Measurements from ENCODE around the gene WNT16.
"Not testable (repeated sequence)": the region's sequence is repeated elsewhere in the genome, so short reads cannot be mapped to it uniquely, and the experiment has no call there.

Gene WNT16, protein sequence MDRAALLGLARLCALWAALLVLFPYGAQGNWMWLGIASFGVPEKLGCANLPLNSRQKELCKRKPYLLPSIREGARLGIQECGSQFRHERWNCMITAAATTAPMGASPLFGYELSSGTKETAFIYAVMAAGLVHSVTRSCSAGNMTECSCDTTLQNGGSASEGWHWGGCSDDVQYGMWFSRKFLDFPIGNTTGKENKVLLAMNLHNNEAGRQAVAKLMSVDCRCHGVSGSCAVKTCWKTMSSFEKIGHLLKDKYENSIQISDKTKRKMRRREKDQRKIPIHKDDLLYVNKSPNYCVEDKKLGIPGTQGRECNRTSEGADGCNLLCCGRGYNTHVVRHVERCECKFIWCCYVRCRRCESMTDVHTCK

GRCh38 chr7:121328508-121329190 lies at the start of gene WNT16:
WNT16 (plus strand) TSS chr7:121329000; CDS start chr7:121329293, 293 bp downstream.
- no peak for DNase-seq (ENCODE audit: low read depth)

GRCh38 chr7:121279060-121279620 lies 49.7 kb upstream of the WNT16 start:
- DNase-seq (ENCODE audit: low read depth) = no peak

DNA sequence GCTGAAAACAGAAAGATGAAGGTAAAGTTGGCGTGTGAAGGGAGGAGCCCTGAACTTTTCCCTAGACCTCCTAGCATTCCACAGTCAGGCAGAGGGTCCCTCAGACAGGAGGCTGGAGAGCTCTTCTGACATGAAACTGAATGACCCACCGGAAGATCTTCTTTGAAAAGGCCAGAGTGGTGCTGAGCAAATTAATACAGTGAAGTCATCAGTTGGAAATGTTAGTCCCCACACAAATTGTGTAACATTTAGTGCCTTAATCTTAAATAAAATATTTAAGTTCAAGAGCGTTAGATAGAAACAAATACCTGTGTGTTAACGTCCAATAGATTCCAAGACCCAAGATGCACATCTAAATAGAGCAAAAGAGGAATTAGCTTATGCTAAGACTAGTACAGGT lies 49.0 kb upstream of the WNT16 start:
- DNase-seq (ENCODE audit: low read depth) = no peak

DNA sequence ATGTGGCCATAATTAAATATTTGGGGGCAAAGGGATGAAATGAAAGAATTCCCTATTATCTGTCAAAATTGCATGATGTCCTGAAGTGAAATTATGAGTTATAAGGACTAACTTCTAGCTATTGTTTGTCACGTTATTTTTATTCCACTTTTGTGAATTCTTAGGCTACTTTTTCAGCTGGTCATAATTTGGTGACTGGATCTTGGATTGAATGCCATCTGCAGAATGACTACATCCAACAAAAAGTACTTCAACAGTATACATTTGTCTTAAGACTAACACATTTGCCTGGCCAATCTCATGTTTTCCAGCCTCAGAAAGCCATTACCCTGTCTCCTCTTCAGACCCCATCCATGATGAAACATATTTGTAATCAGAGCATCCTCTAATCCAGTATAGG lies 48.1 kb upstream of the WNT16 start:
- DNase-seq (ENCODE audit: low read depth) = no peak

GRCh38 chr7:121282129-121282528 lies 46.7 kb upstream of the WNT16 start:
- no peak for DNase-seq (ENCODE audit: low read depth)

GRCh38 chr7:121285066-121285667 lies 43.6 kb upstream of the WNT16 start:
- DNase-seq (ENCODE audit: low read depth) = no peak

GRCh38 chr7:121286186-121286585 lies 42.6 kb upstream of the WNT16 start:
- DNase-seq (ENCODE audit: low read depth) = no peak

DNA sequence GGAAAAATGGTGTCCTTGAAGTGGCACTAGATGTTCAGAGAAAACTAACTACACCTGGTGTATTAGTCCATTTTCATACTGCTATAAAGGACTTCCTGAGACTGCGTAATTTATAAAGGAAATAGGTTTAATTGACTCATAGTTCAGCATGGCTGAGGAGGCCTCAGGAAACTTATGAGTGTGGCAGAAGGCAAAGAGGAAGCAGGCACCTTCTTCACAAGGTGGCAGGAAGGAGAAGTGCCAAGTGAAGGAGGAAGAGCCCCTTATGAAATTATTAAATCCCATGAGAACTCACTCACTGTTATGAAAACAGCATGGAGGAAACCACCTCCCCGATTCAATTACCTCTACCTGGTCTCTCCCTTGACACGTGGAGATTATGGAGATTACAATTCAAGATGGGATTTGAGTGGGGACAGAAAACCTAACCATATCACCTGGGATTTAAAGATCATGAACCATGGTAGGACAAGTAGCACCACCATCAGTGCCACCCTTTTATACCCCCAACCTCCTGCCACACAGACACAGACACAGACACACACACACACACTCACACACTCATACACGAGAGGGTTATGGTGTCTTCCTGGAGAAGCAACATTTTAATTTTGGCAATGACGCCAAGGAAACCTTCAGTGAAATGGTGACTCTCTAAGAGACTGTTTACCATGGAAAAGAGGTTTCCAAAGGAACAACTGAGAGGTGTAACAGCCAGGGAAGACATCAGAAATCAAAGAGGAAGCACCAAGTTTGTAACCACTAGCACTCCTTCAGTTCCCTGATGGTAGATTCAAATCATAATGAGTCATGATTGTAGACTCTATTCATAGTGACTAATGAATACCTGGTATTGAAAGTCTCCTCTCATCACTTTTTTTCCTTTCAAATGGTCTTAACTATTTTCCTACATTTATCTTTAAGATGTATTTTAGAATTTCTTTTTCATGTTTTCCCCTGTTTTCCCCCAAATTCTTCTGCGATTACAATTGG lies 41.8 kb upstream of the WNT16 start:
- no peak for DNase-seq (ENCODE audit: low read depth)

GRCh38 chr7:121288894-121289293 lies 39.9 kb upstream of the WNT16 start:
- no peak for DNase-seq (ENCODE audit: low read depth)

GRCh38 chr7:121289930-121290329 lies 38.9 kb upstream of the WNT16 start:
- DNase-seq (ENCODE audit: low read depth) = not testable (repeated sequence)

- no peak for DNase-seq (ENCODE audit: low read depth)
These were observed 34.3 kb upstream of the WNT16 start for GRCh38 chr7:121294448-121294992.

- DNase-seq (ENCODE audit: low read depth) = no peak
These were observed 31.0 kb upstream of the WNT16 start for GRCh38 chr7:121297843-121298242.

GRCh38 chr7:121298831-121299239 lies 30.0 kb upstream of the WNT16 start:
- no peak for DNase-seq (ENCODE audit: low read depth)

- DNase-seq (ENCODE audit: low read depth) = no peak
These were observed 27.9 kb upstream of the WNT16 start for GRCh38 chr7:121300685-121301420.

DNA sequence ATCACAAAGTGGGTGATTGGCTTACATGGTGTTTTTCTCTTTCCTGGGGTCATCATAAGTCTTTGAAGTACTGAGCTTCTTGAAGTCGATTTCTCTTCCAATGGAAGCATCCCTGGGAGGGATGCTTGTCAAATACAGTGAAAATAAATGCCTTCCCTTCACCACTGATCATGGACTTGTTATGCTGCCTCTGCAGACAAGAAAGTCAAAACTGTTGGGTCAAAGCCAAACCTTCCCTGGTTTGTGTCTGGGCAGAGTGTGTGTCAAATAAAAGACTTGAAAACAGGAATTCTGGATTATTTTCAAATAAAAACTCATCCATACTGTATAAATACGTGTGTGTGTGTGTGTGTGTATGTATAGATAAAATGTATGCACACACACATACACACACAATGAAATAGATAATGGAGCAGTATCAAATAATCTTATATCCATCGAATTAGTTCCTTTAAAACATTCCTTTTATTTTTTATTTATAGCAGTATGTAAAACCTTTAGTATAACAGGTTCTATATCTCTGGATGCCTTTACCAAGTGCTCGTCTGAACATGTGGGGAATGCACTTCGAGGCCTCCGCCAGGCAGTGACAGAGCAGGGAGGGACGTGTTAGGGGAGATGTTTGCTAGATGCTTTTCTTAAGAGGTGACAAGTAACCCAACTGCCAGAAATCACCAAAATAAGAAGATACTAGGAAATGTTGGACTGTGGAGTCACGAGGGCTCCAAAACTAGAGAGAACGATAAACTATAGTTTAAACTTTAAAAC lies 27.2 kb upstream of the WNT16 start:
- no peak for DNase-seq (ENCODE audit: low read depth)

GRCh38 chr7:121302214-121302745 lies 26.5 kb upstream of the WNT16 start:
- DNase-seq (ENCODE audit: low read depth) = no peak

GRCh38 chr7:121303422-121304101 lies 25.2 kb upstream of the WNT16 start:
- DNase-seq (ENCODE audit: low read depth) = no peak

DNA sequence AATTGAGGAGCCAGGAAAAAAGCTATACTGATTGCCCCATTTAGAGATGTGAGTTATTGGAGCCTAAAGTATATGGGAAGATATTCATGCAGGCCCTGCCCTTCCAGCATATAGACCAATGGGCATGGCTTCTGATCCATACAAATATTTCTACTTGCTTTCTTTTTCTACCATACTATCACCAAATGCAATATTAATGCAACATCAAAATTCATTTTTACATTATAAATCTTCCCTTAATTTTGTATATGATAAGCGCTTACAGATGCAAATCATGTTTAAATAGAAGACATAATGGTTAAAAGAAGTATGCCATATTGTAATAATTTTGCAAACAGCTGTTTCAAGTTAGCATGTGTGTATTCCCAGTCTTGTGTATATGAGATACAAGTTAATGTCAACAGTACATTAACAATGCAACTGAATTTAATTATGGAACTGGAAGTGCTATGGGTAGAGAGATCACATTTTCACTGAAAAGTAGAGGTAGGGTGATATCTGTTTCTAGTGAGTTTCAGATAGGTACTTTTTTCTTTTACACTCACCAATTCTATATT lies 24.6 kb upstream of the WNT16 start:
- no peak for DNase-seq (ENCODE audit: low read depth)

GRCh38 chr7:121305109-121305508 lies 23.7 kb upstream of the WNT16 start:
- DNase-seq (ENCODE audit: low read depth) = no peak
